RWPE2 (cell line): ENCODE results near the gene ASGR2.

ENCODE experiments used
- ATAC-seq: fragments of 200-7000 bp; cut with Tn5 transposase; 3 replicates; pipeline ENCODE4 v1.9.1; 2021; ENCODE audit warnings: low read depth
- DNase-seq: peaks from one replicate; pipeline ENCODE4 v3.0.0-alpha.2; 2020; ENCODE audit warnings: low spot score
- H3K27ac ChIP-seq: fragments of 450-650 bp; 2 replicates; pipeline ENCODE4 v1.5.1; 2017; ENCODE audit warnings: mild to moderate bottlenecking; ENCODE audit not compliant: poor library complexity, severe bottlenecking
- H3K27me3 ChIP-seq: fragments of 250-450 bp; sonication (Bioruptor Pico); 2 replicates; pipeline ENCODE4 v1.5.1; 2021; ENCODE audit warnings: mild to moderate bottlenecking, moderate library complexity; ENCODE audit not compliant: insufficient read depth, poor library complexity, severe bottlenecking
- H3K36me3 ChIP-seq: fragments of 250-450 bp; sonication (Bioruptor Pico); 2 replicates; pipeline ENCODE4 v1.5.1; 2020; ENCODE audit warnings: low read depth, mild to moderate bottlenecking, moderate library complexity
- H3K4me1 ChIP-seq: fragments of 250-450 bp; sonication (Bioruptor Pico); 2 replicates; pipeline ENCODE4 v1.5.1; 2021; ENCODE audit warnings: mild to moderate bottlenecking, moderate library complexity; ENCODE audit not compliant: insufficient read depth, poor library complexity, severe bottlenecking
- H3K4me3 ChIP-seq: fragments of 250-450 bp; sonication (Bioruptor Pico); 2 replicates; pipeline ENCODE4 v1.5.1; 2021; ENCODE audit warnings: mild to moderate bottlenecking, moderate library complexity; ENCODE audit not compliant: severe bottlenecking
- H3K9me3 ChIP-seq: fragments of 250-450 bp; sonication (Bioruptor Pico); 2 replicates; pipeline ENCODE4 v1.5.1; 2021; ENCODE audit warnings: mild to moderate bottlenecking, moderate library complexity; ENCODE audit not compliant: severe bottlenecking
- TF ChIP-seq, protein P1 (sequence below): fragments of 450-650 bp; IDR thresholded peaks from one replicate; pipeline ENCODE4 v1.5.1; 2017; ENCODE audit warnings: mild to moderate bottlenecking, moderate library complexity; ENCODE audit not compliant: poor library complexity, severe bottlenecking

The ASGR2 gene

DNA sequence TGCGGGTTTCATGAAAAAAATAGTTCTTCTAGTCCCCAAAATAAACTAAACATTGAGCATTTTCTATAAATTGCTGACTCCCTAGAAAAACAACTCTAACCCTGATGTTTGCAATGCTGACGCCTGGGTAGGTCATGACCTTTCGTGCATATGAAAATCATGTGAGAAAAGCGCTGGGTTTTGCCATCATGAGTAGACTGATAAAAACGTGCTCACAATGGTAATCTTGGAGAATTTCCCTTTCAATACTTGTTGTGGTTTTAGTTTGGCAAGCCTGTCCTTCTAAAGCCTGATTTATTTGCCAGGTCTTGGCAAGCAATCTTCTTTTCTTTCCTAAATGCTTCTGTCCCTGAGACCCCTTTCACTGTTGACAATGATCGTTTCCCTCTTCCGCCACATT is 30.5 kb downstream of the ASGR2 start:
- no peaks in the 10 kb centered on the region for H3K27me3 ChIP-seq
- DNase-seq (no peak), ATAC-seq (no peak)
- TF ChIP-seq, protein P1, sequence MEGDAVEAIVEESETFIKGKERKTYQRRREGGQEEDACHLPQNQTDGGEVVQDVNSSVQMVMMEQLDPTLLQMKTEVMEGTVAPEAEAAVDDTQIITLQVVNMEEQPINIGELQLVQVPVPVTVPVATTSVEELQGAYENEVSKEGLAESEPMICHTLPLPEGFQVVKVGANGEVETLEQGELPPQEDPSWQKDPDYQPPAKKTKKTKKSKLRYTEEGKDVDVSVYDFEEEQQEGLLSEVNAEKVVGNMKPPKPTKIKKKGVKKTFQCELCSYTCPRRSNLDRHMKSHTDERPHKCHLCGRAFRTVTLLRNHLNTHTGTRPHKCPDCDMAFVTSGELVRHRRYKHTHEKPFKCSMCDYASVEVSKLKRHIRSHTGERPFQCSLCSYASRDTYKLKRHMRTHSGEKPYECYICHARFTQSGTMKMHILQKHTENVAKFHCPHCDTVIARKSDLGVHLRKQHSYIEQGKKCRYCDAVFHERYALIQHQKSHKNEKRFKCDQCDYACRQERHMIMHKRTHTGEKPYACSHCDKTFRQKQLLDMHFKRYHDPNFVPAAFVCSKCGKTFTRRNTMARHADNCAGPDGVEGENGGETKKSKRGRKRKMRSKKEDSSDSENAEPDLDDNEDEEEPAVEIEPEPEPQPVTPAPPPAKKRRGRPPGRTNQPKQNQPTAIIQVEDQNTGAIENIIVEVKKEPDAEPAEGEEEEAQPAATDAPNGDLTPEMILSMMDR: no peak
- no peaks in the 10 kb centered on the region for H3K36me3 ChIP-seq
- no peak overlapping the region for H3K4me3 ChIP-seq
- H3K4me1 ChIP-seq: peaks cover 13% of the 10 kb centered on the region
- no peaks in the 10 kb centered on the region for H3K9me3 ChIP-seq
- no peak overlapping the region for H3K27ac ChIP-seq

DNA sequence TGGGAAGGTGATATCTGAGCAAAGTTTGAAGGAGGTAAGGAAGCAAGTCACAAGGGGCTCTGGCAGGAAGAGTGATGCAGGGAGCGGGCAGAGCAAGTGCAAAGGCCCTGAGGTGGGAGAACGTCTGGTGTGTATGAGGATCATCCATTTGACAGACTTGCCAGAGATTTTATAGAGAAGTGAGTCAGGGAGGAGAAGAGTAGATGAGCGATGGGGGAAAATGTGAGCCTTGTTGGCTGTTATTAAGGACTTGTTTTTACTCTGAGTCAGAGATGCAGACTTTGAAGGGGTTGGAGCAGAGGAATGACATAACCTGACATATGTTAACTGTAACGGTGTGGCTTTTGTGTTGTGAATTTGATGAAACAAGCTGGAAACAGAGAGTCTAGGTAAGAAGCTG is 31.0 kb downstream of the ASGR2 start:
- DNase-seq: no peak
- H3K4me1 ChIP-seq: peaks cover 8% of the 10 kb centered on the region
- ATAC-seq: peak; percentile 52
- no peak overlapping the region for H3K27ac ChIP-seq
- H3K27me3 ChIP-seq: no peaks in the 10 kb centered on the region
- H3K4me3 ChIP-seq: no peak overlapping the region
- H3K36me3 ChIP-seq: no peaks in the 10 kb centered on the region
- no peaks in the 10 kb centered on the region for H3K9me3 ChIP-seq
- TF ChIP-seq, protein P1: no peak

DNA sequence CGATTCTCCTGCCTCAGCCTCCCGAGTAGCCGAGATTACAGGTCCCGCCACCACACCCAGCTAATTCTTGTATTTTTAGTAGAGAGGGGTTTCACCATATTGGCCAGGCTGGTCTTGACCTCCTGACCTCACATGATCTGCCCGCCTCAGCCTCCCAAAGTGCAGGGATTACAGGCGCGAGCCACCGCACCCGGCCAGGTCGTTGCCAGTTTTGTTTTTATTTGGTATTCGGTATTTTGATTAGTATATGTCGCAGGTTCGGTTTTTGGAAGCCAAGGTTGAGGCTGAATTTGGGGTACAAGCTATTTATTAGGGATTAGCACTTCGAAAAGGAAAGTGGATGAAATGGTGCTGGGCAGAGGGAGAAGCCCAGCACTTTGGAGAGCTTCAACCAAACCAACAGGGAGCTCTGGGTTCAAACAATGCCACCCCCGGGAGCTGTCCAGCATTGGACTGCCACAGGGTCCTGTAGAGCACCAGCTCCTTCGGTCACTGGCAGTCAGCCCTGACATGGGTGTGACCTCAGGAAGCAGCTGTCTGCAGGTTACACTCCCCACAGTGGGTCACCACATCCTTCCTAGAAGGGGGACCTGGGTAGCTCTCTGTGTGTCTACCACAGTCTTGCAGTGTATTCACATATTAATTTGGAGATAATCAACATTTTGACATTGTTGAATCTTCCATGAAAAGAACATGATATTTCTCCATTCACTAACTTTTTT is 33.1 kb downstream of the ASGR2 start:
- Histone ChIP-seq H3K9me3 (no peaks in the 10 kb centered on the region), H3K27me3 (no peaks in the 10 kb centered on the region), H3K27ac (no peak overlapping the region), H3K4me3 (no peak overlapping the region), H3K4me1 (no peaks in the 10 kb centered on the region), H3K36me3 (no peaks in the 10 kb centered on the region)
- ATAC-seq (no peak), DNase-seq (no peak)
- TF ChIP-seq, protein P1: no peak

DNA sequence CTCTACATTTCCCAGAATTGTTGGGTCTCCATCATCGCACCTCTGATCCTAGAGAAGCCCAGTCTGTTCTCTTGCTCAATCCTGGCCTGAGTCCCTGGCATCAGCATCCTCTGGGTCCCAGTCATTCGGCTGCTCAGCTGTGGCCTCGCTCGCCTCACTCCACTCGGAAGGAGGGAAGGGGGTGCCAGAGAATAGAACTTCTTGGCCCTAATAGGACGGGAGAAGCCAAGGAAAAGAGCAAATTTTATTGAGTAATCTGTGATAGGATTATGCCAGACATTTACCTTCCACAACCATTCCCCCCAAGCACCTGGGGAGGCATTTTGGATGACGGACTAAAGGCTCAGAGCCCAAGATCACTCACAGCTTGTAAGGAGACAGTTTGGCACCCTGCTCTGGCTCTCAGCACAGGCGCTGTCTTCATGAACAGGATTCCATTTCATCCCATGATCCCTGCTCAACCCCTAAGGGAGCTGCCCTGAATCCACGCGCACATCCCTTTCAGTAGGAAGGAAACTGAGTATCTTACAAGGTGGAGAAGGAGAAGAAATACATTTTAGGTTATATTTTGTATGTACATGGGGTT is 34.1 kb downstream of the ASGR2 start:
- Histone ChIP-seq H3K4me3 (no peak overlapping the region), H3K9me3 (no peaks in the 10 kb centered on the region)
- ATAC-seq: no peak

More for the DNA sequence above, 34.1 kb downstream of the ASGR2 start:
- no peaks in the 10 kb centered on the region for H3K4me1 ChIP-seq
- TF ChIP-seq, protein P1: no peak
- no peaks in the 10 kb centered on the region for H3K27me3 ChIP-seq
- no peak for DNase-seq
- H3K36me3 ChIP-seq: no peaks in the 10 kb centered on the region
- H3K27ac ChIP-seq: no peak overlapping the region
